SW480 (cell line): ENCODE data around the gene WDFY4.

Experiments used
- DNase-seq: peaks from one replicate; pipeline ENCODE4 v3.0.0-alpha.2; 2016; ENCODE audit warnings: low spot score

WDFY4 gene

DNA sequence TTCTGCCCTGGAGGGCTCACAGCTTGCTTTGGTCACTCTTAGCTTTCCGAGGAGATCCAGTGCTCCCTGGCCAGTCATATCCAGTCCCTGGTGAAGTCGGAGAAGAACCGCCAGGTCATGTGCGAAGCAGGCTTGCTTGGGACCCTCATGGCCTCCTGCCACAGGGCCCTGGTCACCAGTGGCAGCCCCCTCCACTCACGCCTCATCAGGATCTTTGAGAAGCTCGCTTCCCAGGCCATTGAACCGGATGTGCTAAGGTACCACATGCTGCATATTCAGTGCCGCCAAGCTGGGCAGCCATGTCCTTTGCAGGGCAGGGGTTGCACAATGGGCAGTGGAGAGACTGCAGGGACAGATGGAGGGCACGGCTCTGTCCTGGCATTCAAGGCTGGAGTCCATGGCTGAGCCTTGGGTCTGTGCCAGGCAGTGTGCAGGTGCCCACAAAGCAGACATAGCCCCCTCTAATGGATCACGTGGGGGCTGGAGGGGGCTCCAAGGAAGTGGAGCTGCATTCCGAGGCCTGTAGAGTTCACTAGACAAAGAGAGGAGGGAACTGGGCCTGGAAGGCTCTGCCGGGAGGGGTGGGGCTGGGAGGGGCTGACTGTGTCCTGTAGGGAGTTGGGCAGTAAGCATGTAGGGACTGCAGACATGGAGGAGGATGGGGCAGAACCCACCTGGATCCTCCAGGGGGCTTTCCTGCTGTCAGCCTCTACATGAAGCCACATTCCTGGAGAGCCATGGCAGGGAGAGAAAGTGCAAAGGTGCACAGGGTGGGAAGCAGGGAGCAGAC, 89.9 kb downstream of the WDFY4 start:
- DNase-seq = no peak

DNA sequence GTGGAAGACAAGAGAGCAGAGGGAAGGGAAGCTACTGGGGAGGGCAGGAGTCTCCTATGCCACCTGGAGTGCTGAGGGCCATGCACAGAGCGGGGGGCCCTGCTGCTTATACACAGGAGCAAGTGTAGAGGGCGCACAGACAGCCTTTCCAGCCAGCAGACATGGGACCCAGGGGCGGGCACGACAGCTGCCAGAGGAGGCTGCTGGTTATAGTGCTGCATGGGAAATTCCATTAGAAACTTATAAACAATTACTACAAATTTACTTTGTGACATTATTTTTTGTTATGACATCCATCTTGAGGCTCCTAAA, 90.5 kb downstream of the WDFY4 start:
- DNase-seq = no peak

- no peak for DNase-seq
These were observed 91.4 kb downstream of the WDFY4 start for GRCh38 chr10:48776005-48776522.

GRCh38 chr10:48776528-48776927, 91.9 kb downstream of the WDFY4 start:
- no peak for DNase-seq

- no peak for DNase-seq
These were observed 92.4 kb downstream of the WDFY4 start for GRCh38 chr10:48777110-48777509.

- DNase-seq = no peak
These were observed 93.7 kb downstream of the WDFY4 start for GRCh38 chr10:48778193-48778857.

- DNase-seq = no peak
These were observed 94.4 kb downstream of the WDFY4 start for GRCh38 chr10:48779077-48779476.

DNA sequence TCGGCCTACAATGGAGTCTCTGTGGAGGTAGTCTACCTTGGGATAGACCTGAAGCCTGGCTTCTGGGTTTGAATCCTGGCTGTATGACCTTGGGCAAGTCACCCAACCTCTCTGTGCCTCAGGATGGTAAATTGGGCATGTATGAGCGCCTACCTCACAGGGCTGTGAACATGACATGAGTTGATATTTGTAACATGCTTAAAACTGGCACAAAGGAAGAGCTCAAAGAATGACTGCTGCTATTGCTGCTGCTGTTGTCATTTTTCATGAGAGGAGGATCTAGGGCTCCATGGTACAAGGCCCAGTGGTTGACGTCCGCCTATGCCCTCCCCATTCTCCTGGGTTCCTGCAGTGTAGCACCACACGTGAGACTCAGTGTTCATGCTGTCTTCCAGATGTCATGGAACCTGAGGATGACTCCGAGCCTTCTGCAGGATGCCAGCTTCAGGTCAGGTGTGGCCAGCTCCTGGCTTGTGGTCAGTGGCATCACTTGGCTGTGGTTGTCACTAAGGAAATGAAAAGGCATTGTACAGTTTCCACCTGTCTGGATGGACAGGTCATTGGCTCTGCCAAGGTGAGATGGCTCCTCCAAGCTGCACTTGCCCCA, 95.0 kb downstream of the WDFY4 start:
- DNase-seq = no peak

- DNase-seq = no peak
These were observed 95.7 kb downstream of the WDFY4 start for GRCh38 chr10:48780341-48780740.

GRCh38 chr10:48782386-48782785, 97.7 kb downstream of the WDFY4 start:
- DNase-seq = no peak

- DNase-seq = no peak
These were observed 99.4 kb downstream of the WDFY4 start for GRCh38 chr10:48784031-48784430.

- DNase-seq = no peak
These were observed 101.1 kb downstream of the WDFY4 start for GRCh38 chr10:48785796-48786195.

GRCh38 chr10:48786606-48787282, 102.1 kb downstream of the WDFY4 start:
- DNase-seq = no peak

DNA sequence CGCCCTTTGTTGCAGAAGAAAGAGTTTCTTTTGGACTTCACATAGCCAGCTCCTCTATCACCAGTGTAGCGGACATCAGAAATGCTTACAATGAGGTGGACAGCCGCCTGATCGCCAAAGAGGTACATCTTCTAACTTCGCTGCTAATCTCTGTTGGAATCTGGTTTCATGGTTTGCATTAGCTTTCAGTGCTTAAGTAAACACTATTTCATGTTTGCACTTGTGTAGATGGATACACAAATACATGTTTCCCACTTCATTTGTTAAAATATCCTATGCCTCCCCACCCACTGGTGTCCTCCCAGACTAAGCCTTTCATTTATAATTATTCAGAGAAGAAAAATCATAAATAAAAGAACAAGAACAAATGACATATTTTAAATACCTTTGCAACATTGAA, 103.9 kb downstream of the WDFY4 start:
- DNase-seq = no peak

DNA sequence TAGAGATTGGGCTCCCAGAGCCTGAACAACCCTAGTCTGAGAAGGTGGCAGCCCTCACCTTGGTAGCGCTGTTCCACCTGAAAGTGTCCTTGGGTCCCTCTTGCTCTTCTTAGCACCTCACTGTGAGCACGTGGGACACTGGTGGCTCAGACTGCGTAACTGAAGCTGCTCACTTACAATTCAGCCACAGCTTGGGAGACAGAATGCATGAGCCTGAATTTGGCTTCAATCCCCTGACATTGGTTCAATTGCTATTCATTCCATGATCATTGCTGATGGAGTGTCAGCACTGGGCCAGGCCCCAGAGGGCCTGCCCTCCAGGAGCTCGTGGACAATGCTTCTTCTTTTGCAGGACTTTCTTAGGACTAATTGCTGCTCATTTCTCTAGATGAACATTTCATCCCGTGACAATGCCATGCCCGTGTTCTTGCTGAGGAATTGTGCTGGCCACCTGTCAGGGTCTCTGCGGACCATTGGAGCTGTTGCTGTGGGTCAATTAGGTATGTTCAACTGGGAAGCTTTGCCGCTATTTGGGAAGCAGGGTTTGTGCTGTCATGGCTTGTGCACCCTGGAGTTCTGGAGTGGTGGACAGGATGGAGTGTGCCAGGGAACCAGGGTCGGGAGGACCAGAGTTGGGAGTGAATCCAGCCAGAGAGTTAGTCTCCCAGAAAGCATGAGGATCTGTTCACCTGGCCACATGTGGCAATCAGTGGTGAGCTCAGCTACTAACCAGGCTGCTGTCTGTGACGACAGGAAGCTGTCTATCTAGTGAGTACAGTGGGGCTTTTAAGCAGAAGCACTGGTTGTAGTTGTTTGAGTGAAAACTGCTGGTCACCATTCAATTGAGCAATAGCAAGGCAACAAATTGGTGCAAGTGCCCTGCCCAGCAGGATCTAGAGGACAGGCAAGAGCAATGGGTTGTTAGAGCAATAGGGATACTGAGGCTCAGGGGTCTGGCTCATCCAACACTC, 105.1 kb downstream of the WDFY4 start:
- DNase-seq = no peak

DNA sequence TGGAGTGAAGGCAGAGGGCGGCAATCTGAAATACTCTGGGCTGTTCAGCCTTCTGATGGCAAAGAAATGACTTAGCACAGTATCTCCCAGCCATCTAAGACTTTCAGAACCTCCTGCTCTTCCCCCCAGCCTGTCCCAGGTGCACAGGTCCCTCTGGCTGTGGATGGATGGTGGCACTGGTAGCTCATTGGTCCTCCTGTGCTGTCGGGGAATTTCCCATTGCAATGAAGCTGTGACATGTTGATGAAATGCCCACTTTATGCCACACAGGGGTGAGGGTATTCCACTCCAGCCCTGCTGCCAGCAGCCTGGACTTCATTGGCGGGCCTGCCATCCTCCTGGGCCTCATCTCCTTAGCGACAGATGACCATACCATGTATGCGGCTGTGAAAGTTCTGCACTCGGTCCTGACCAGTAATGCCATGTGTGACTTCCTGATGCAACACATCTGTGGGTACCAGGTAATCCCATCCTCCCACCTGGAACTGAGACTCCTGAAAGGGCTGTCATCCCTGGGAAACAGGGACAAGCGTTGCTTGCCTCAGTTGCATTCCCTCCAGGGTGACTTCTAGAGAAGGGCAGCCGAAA, 105.9 kb downstream of the WDFY4 start:
- no peak for DNase-seq

- no peak for DNase-seq
These were observed 106.7 kb downstream of the WDFY4 start for GRCh38 chr10:48791267-48791928.

DNA sequence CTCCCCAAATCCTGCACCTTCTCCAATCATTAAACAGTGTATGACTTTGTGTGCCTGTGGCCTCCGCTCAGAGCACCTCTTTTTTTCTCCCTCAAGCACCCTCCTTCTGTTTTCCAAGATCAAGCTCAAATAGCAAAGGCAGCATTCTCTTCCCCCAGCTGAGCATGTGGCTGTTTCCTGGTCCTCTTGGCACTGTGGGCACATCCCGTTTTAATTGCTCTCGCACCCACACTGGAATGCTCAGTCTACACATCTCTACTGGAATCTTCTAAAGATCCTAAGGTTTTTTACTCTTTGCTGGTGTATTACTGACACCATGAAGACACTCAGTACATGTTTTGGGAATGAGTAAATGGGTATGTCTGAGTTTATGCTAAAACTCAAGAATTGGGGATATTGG, 107.4 kb downstream of the WDFY4 start:
- DNase-seq = no peak

GRCh38 chr10:48792687-48793096, 108.0 kb downstream of the WDFY4 start:
- no peak for DNase-seq

DNA sequence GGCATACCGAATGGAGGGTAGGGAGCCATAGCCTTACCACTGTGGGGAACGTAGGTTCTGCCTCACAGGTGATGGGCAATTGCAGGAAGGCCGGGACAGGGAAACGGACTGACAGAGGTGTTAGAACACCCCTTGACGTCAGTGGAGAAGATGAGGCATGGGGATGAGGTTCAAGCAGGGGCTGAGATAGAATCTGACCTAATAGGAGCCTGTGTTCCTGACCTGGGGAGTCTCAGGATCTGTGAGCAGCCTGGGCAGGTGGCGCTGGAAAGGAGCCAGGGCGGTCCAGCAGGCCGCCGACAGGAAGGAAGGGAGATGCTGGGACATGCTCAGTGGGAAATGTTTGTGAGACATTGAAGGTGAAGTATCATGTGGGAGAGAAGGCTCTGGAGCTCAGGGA, 109.4 kb downstream of the WDFY4 start:
- no peak for DNase-seq
